ENCODE data around the gene MORN1.
A peak's percentile ranks its signal among the peaks of the same experiment; 100 is the strongest.

The MORN1 gene

GRCh38 chr1:2415801-2416208 lies 24.5 kb upstream of the MORN1 start:
- TF ChIP-seq MAX (IDR thresholded peaks at IDR 0.05) (no peak), TCF12 (IDR thresholded peaks at IDR 0.05; ENCODE audit: low read depth) (no peak), CREB1 (IDR thresholded peaks at IDR 0.05; ENCODE audit: low read depth) (no peak), TAF1 (IDR thresholded peaks at IDR 0.05; ENCODE audit: low read depth) (no peak), REST (IDR thresholded peaks at IDR 0.05; ENCODE audit: low read depth) (no peak), USF1 (IDR thresholded peaks at IDR 0.05) (no peak)

GRCh38 chr1:2415337-2415736 lies 24.0 kb upstream of the MORN1 start:
- TF ChIP-seq CREB1 (IDR thresholded peaks at IDR 0.05; ENCODE audit: low read depth) (no peak), RAD21 (IDR thresholded peaks at IDR 0.05; ENCODE audit: low read depth) (no peak), TCF12 (IDR thresholded peaks at IDR 0.05; ENCODE audit: low read depth) (no peak), CEBPB (IDR thresholded peaks at IDR 0.05) (no peak), NFIC (IDR thresholded peaks at IDR 0.05) (no peak), YY1 (IDR thresholded peaks at IDR 0.05; ENCODE audit: low read depth) (no peak), EGR1 (IDR thresholded peaks at IDR 0.05) (no peak), REST (IDR thresholded peaks at IDR 0.05; ENCODE audit: low read depth) (no peak), EP300 (IDR thresholded peaks at IDR 0.05; ENCODE audit: borderline replicate concordance) (no peak), FOXM1 (IDR thresholded peaks at IDR 0.05; ENCODE audit: borderline replicate concordance, low read depth) (no peak), MAX (IDR thresholded peaks at IDR 0.05) (no peak), TEAD4 (IDR thresholded peaks at IDR 0.05) (no peak), TAF1 (IDR thresholded peaks at IDR 0.05; ENCODE audit: low read depth) (no peak), USF1 (IDR thresholded peaks at IDR 0.05) (no peak), ZBTB7A (IDR thresholded peaks at IDR 0.05; ENCODE audit: low read depth) (no peak)

GRCh38 chr1:2414297-2414958 lies 23.1 kb upstream of the MORN1 start:
- TF ChIP-seq RAD21 (IDR thresholded peaks at IDR 0.05; ENCODE audit: low read depth) (peak; percentile 95), NFIC (IDR thresholded peaks at IDR 0.05) (no peak), TCF12 (IDR thresholded peaks at IDR 0.05; ENCODE audit: low read depth) (no peak), TEAD4 (IDR thresholded peaks at IDR 0.05) (no peak), MAX (IDR thresholded peaks at IDR 0.05) (peak; percentile 18; the same call in 1 of the 2 replicates), EGR1 (IDR thresholded peaks at IDR 0.05) (no peak), ZBTB7A (IDR thresholded peaks at IDR 0.05; ENCODE audit: low read depth) (no peak)

- TF ChIP-seq ZBTB7A (IDR thresholded peaks at IDR 0.05; ENCODE audit: low read depth) (peak; percentile 26; the same call in 1 of the 2 replicates), MAX (IDR thresholded peaks at IDR 0.05) (no peak), RAD21 (IDR thresholded peaks at IDR 0.05; ENCODE audit: low read depth) (no peak), TEAD4 (IDR thresholded peaks at IDR 0.05) (no peak)
Measured at GRCh38 chr1:2413495-2414296, 22.3 kb upstream of the MORN1 start.

- TF ChIP-seq TCF12 (IDR thresholded peaks at IDR 0.05; ENCODE audit: low read depth) (0 out of 2 replicates have a peak, but pooled peaks have one; percentile 15), FOXM1 (IDR thresholded peaks at IDR 0.05; ENCODE audit: borderline replicate concordance, low read depth) (no peak), EP300 (IDR thresholded peaks at IDR 0.05; ENCODE audit: borderline replicate concordance) (no peak), MAX (IDR thresholded peaks at IDR 0.05) (peak; percentile 77), TAF1 (IDR thresholded peaks at IDR 0.05; ENCODE audit: low read depth) (no peak; the same call in 1 of the 2 replicates), CREB1 (IDR thresholded peaks at IDR 0.05; ENCODE audit: low read depth) (no peak), EGR1 (IDR thresholded peaks at IDR 0.05) (no peak; the same call in 1 of the 2 replicates), USF1 (IDR thresholded peaks at IDR 0.05) (no peak), YY1 (IDR thresholded peaks at IDR 0.05; ENCODE audit: low read depth) (no peak), ZBTB7A (IDR thresholded peaks at IDR 0.05; ENCODE audit: low read depth) (0 out of 2 replicates have a peak, but pooled peaks have one; percentile 48)
Measured at GRCh38 chr1:2412773-2413494, 21.6 kb upstream of the MORN1 start.
